Neural cell (in vitro differentiated cells): ENCODE results near the gene NDUFS3. TPM values are rescaled to one million over a fixed set of nuclear protein-coding genes. Genes with fewer than 3 reads are reported as not detected.

Experiments
- H2AFZ ChIP-seq: fragments of 200-600, 300-800 bp; sonication (generic), shearing (Covaris generic); 2 replicates; pipeline ENCODE4 v1.6.0; 2014; ENCODE audit warnings: low read depth, mild to moderate bottlenecking, antibody characterized with exemption, low read length, moderate library complexity
- H3F3A ChIP-seq: fragments of 200-600 bp; shearing (Covaris generic); 2 replicates; pipeline ENCODE4 v1.6.1; 2016; ENCODE audit warnings: mild to moderate bottlenecking, moderate library complexity, mixed read lengths, antibody characterized with exemption, low read length; ENCODE audit not compliant: insufficient read depth, poor library complexity, severe bottlenecking
- H3K27ac ChIP-seq: fragments of 200-600, 300-800 bp; sonication (generic), shearing (Covaris generic); 2 replicates; pipeline ENCODE4 v1.5.1; 2014; ENCODE audit warnings: mild to moderate bottlenecking, low read length, moderate library complexity
- H3K27me3 ChIP-seq: fragments of 300-800, 200-600 bp; sonication (generic), shearing (Covaris generic); 2 replicates; pipeline ENCODE4 v1.6.0; 2014; ENCODE audit warnings: mild to moderate bottlenecking, low read depth, low read length, moderate library complexity; ENCODE audit not compliant: insufficient read depth
- H3K36me3 ChIP-seq: fragments of 300-800, 200-600 bp; sonication (generic), shearing (Covaris generic); 2 replicates; pipeline ENCODE4 v1.5.1; 2014; ENCODE audit warnings: mild to moderate bottlenecking, antibody characterized with exemption, low read length, moderate library complexity; ENCODE audit not compliant: insufficient read depth
- H3K4me2 ChIP-seq: fragments of 300-800, 200-600 bp; sonication (generic), shearing (Covaris generic); 2 replicates; pipeline ENCODE4 v1.6.0; 2014; ENCODE audit warnings: mild to moderate bottlenecking, low read length
- H3K4me3 ChIP-seq: fragments of 300-800, 200-600 bp; sonication (generic), shearing (Covaris generic); 2 replicates; pipeline ENCODE4 v1.5.1; 2014; ENCODE audit warnings: mild to moderate bottlenecking, low read length, moderate library complexity
- H3K79me2 ChIP-seq: fragments of 200-600 bp; shearing (Covaris generic); replicated peaks from 2 replicates; pipeline ENCODE4 v1.6.0; 2014; ENCODE audit warnings: mild to moderate bottlenecking, low read length, moderate library complexity; ENCODE audit not compliant: insufficient read depth
- H3K9ac ChIP-seq: fragments of 300-800, 200-600 bp; sonication (generic), shearing (Covaris generic); 2 replicates; pipeline ENCODE4 v1.6.1; 2016; ENCODE audit warnings: mild to moderate bottlenecking, low read length, mixed read lengths
- H3K9me2 ChIP-seq: fragments of 200-600 bp; shearing (Covaris generic); 2 replicates; pipeline ENCODE4 v1.6.1; 2016; ENCODE audit warnings: mild to moderate bottlenecking, low read length, mixed read lengths; ENCODE audit not compliant: insufficient read depth
- H3K9me3 ChIP-seq: fragments of 200-600, 300-800 bp; sonication (generic), shearing (Covaris generic); 2 replicates; pipeline ENCODE4 v1.6.1; 2016; ENCODE audit warnings: mild to moderate bottlenecking, mixed run types, low read length, moderate library complexity, mixed read lengths
- H4K20me1 ChIP-seq: fragments of 200-600 bp; shearing (Covaris generic); 2 replicates; pipeline ENCODE4 v1.6.1; 2016; ENCODE audit warnings: mild to moderate bottlenecking, mixed run types; ENCODE audit not compliant: insufficient read depth
- EP300 ChIP-seq: fragments of 450-650 bp; conservative IDR thresholded peaks from 2 replicates; pipeline ENCODE4 v1.6.1; 2014; ENCODE audit warnings: antibody characterized with exemption, mild to moderate bottlenecking, moderate library complexity; ENCODE audit not compliant: poor library complexity, severe bottlenecking
- EZH2 ChIP-seq: fragments of 200-600, 300-800 bp; shearing (Covaris generic), sonication (generic); IDR thresholded peaks from 2 replicates; pipeline ENCODE4 v1.6.1; 2014; ENCODE audit warnings: antibody characterized with exemption, low read length, borderline replicate concordance, mild to moderate bottlenecking; ENCODE audit not compliant: insufficient read depth, poor library complexity, severe bottlenecking
- MXI1 ChIP-seq: fragments of 450-650 bp; conservative IDR thresholded peaks from 2 replicates; pipeline ENCODE4 v1.6.1; 2014; ENCODE audit warnings: antibody characterized with exemption, mild to moderate bottlenecking; ENCODE audit not compliant: poor library complexity, severe bottlenecking
- POLR2AphosphoS5 ChIP-seq: IDR thresholded peaks from 2 replicates; pipeline ENCODE4 v1.6.1; 2012
- RAD21 ChIP-seq: fragments of 450-650 bp; conservative IDR thresholded peaks from 2 replicates; pipeline ENCODE4 v1.6.1; 2014; ENCODE audit warnings: antibody characterized with exemption, mild to moderate bottlenecking, moderate library complexity
- SMC3 ChIP-seq: fragments of 450-650 bp; conservative IDR thresholded peaks from 2 replicates; pipeline ENCODE4 v1.6.1; 2014; ENCODE audit warnings: antibody characterized with exemption, mild to moderate bottlenecking, moderate library complexity; ENCODE audit not compliant: poor library complexity
- TAF1 ChIP-seq: IDR thresholded peaks from 2 replicates; pipeline ENCODE4 v1.6.1; 2012; ENCODE audit warnings: low read depth
- polyA plus RNA-seq: library from polyadenylated mRNA; depleted of rRNA; stranded (reverse); fragments of >200 nt; gene quantifications from 2 replicates; pipeline ENCODE4 v1.2.3, GENCODE V29; 2014
- TF ChIP-seq, protein P1 (sequence below): fragments of 450-650 bp; IDR thresholded peaks from 2 replicates; pipeline ENCODE4 v1.5.1; 2014; ENCODE audit warnings: antibody characterized with exemption, mild to moderate bottlenecking, moderate library complexity; ENCODE audit not compliant: poor library complexity, severe bottlenecking
- TF ChIP-seq, protein P2 (sequence below): IDR thresholded peaks from 2 replicates; pipeline ENCODE4 v1.6.1; 2012; ENCODE audit warnings: borderline replicate concordance

The NDUFS3 gene
- polyA plus RNA-seq, 1 donor from 2014 or later = 186 TPM

DNA sequence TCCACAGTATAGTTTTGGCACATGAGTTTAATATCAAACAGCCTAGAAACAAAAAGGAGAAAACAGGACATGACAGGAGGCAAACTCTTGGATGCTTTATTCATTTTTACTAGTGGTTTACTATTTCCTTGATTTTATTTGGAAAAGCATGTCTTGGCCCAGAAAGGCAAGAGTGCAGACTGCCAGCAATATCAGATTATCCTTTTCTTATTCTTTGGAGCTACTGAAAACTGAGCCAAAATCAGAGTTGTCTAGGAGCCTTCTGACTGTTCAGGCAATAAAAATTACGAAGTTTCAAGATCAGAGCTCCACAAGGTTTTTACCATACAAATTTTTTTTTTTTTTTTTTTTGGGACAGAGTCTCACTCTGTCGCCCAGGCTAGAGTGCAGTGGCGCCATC lies 42.0 kb upstream of the NDUFS3 start:
- TF ChIP-seq SMC3 = no peak
- TF ChIP-seq TAF1 = no peak
- no peak for TF ChIP-seq RAD21
- TF ChIP-seq, protein P1, sequence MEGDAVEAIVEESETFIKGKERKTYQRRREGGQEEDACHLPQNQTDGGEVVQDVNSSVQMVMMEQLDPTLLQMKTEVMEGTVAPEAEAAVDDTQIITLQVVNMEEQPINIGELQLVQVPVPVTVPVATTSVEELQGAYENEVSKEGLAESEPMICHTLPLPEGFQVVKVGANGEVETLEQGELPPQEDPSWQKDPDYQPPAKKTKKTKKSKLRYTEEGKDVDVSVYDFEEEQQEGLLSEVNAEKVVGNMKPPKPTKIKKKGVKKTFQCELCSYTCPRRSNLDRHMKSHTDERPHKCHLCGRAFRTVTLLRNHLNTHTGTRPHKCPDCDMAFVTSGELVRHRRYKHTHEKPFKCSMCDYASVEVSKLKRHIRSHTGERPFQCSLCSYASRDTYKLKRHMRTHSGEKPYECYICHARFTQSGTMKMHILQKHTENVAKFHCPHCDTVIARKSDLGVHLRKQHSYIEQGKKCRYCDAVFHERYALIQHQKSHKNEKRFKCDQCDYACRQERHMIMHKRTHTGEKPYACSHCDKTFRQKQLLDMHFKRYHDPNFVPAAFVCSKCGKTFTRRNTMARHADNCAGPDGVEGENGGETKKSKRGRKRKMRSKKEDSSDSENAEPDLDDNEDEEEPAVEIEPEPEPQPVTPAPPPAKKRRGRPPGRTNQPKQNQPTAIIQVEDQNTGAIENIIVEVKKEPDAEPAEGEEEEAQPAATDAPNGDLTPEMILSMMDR = no peak
- TF ChIP-seq EP300 = no peak
- Histone ChIP-seq H3K4me3 (no peak overlapping the region), H3F3A (peaks cover 7% of the 10 kb centered on the region), H3K36me3 (no peaks in the 10 kb centered on the region), H3K4me2 (no peak overlapping the region), H3K9ac (no peak overlapping the region), H4K20me1 (peaks cover 3% of the 10 kb centered on the region), H3K9me2 (no peaks in the 10 kb centered on the region), H3K27ac (no peak overlapping the region), H3K79me2 (peaks cover 61% of the 10 kb centered on the region), H3K9me3 (no peaks in the 10 kb centered on the region), H3K27me3 (no peaks in the 10 kb centered on the region), H2AFZ (no peak overlapping the region)

DNA sequence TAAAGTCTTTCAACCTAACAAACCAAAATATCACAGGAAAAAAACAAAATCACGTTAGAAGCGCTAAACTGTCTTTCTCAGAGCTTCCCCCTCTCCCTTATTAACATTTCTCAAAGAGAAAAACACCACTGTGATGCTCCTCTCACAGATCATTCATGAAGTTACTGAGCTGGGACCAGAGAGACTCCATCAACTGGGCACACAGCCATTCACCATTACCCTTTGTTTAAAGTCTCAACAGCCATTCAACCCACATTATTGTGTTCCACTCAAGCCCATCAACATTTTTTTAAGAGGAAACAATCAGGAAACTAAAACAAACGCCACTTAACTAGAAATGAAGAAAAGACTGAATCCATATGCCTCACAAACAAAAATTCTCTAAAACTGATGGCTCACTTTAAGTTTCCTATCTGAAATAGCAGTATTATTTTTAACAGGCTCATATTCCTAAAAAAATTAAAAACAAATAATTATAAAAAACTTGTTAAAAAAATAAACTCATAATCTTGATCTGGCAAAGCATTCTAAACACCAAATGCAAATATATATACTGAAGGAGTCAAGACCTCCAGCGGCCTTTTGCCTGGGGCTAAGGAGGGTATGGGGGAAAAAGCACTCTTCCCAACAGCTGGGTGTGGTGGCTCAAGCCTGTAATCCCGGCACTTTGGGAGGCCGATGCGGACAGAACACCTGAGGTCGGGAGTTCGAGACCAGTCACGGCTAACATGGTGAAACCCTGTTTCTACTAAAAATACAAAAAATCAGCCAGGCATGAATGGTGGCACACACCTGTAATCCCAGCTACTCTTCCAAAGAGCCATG lies 39.9 kb upstream of the NDUFS3 start:
- no peaks in the 10 kb centered on the region for H3K9me3 ChIP-seq
- no peak overlapping the region for H3K9ac ChIP-seq
- H4K20me1 ChIP-seq = peaks cover 3% of the 10 kb centered on the region
- H3K79me2 ChIP-seq = peaks cover 81% of the 10 kb centered on the region
- peak overlapping the region; percentile 54 for H3K4me3 ChIP-seq
- H3K4me2 ChIP-seq = no peak overlapping the region
- no peaks in the 10 kb centered on the region for H3K36me3 ChIP-seq
- H3K27ac ChIP-seq = peak overlapping the region; percentile 97
- H2AFZ ChIP-seq = no peak overlapping the region
- H3F3A ChIP-seq = peaks cover 3% of the 10 kb centered on the region
- H3K27me3 ChIP-seq = no peaks in the 10 kb centered on the region
- TF ChIP-seq SMC3 (no peak), EP300 (no peak), EZH2 (no peak), POLR2AphosphoS5 (no peak), TAF1 (no peak), RAD21 (no peak), MXI1 (no peak)
- TF ChIP-seq, protein P2, sequence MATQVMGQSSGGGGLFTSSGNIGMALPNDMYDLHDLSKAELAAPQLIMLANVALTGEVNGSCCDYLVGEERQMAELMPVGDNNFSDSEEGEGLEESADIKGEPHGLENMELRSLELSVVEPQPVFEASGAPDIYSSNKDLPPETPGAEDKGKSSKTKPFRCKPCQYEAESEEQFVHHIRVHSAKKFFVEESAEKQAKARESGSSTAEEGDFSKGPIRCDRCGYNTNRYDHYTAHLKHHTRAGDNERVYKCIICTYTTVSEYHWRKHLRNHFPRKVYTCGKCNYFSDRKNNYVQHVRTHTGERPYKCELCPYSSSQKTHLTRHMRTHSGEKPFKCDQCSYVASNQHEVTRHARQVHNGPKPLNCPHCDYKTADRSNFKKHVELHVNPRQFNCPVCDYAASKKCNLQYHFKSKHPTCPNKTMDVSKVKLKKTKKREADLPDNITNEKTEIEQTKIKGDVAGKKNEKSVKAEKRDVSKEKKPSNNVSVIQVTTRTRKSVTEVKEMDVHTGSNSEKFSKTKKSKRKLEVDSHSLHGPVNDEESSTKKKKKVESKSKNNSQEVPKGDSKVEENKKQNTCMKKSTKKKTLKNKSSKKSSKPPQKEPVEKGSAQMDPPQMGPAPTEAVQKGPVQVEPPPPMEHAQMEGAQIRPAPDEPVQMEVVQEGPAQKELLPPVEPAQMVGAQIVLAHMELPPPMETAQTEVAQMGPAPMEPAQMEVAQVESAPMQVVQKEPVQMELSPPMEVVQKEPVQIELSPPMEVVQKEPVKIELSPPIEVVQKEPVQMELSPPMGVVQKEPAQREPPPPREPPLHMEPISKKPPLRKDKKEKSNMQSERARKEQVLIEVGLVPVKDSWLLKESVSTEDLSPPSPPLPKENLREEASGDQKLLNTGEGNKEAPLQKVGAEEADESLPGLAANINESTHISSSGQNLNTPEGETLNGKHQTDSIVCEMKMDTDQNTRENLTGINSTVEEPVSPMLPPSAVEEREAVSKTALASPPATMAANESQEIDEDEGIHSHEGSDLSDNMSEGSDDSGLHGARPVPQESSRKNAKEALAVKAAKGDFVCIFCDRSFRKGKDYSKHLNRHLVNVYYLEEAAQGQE = no peak
- TF ChIP-seq, protein P1 = no peak
- H3K9me2 ChIP-seq = no peaks in the 10 kb centered on the region
